GOT3 (cell line): ENCODE measurements around the gene NCOA1.
A peak's percentile ranks its signal among the peaks of the same experiment; 100 is the strongest.
"Not testable (repeated sequence)": the region's sequence is repeated elsewhere in the genome, so short reads cannot be mapped to it uniquely, and the experiment has no call there.

Source experiments
- DNase-seq: peaks from one replicate; lab custom pipeline; 2025; ENCODE audit warnings: mixed read lengths; lab: John Stamatoyannopoulos, UW

The NCOA1 gene

GRCh38 chr2:24792874-24793760 is 302.1 kb downstream of the NCOA1 start, which contains the start of the genes CENPO and PTRHD1:
TSS of gene CENPO (plus strand) at chr2:24793425. CDS start at chr2:24793920, 495 bp downstream.
TSS of gene PTRHD1 (minus strand) at chr2:24793391. CDS start at chr2:24793377, 14 bp downstream.
- DNase-seq: peak; percentile 98

- no peak for DNase-seq
Measured at GRCh38 chr2:24793761-24794435, 302.8 kb downstream of the NCOA1 start.

GRCh38 chr2:24797644-24798043 is 306.6 kb downstream of the NCOA1 start:
- no peak for DNase-seq

DNA sequence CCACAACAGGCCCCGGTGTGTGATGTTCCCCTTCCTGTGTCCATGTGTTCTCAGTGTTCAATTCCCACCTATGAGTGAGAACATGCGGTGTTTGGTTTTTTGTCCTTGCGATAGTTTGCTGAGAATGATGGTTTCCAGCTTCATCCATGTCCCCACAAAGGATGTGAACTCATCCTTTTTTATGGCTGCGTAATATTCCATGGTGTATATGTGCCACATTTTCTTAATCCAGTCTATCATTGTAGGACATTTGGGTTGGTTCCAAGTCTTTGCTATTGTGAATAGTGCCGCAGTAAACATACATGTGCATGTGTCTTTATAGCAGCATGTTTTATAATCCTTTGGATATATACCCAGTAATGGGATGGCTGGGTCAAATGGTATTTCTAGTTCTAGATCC is 309.4 kb downstream of the NCOA1 start:
- DNase-seq: not testable (repeated sequence)

DNA sequence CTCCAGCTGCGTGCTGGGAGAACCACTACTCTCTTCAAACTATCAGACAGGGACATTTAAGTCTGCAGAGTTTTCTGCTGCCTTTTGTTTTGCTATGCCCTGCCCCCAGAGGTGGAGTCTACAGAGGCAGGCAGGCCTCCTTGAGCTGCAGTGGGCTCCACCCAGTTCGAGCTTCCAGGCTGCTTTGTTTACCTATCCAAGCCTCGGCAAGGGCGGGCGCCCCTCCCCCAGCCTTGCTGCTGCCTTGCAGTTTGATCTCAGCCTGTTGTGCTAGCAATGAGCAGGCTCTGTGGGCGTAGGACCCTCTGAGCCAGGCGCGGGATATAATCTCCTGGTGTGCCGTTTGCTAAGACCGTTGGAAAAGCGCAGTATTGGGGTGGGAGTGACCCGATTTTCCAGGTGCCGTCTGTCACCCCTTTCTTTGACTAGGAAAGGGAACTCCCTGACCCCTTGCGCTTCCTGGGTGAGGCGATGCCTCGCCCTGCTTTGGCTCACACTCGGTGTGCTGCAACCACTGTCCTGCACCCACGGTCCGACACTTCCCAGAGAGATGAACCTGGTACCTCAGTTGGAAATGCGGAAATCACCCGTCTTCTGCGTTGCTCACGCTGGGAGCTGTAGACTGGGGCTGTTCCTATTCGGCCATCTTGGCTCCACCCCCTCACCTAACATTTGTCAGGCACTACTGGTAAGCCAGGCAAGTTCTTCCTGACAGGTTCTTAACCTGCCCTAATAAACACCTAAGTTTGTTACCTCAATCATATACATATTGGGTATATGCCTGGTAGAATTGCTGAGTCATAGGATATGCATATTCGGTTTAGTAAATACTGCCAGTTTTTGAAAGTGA is 315.0 kb downstream of the NCOA1 start:
- DNase-seq: not testable (repeated sequence)

DNA sequence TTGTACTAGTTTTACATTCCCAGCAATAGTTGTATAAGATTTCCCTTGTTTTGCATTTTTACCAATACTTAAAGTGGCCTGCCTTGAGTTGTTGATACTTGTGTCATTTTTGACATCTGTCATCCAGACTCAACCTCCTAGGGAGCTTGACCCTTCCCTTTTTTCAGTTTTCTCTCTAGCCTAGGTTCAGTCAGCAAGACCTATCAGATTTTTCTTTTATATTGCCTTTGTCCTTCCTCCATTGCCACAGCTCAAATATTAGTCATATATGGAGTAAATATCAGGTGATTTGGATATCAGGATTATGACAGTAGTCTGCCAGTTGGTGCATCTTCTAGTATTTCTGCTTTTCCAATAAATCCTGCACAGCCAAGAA is 315.6 kb downstream of the NCOA1 start:
- DNase-seq: no peak

DNA sequence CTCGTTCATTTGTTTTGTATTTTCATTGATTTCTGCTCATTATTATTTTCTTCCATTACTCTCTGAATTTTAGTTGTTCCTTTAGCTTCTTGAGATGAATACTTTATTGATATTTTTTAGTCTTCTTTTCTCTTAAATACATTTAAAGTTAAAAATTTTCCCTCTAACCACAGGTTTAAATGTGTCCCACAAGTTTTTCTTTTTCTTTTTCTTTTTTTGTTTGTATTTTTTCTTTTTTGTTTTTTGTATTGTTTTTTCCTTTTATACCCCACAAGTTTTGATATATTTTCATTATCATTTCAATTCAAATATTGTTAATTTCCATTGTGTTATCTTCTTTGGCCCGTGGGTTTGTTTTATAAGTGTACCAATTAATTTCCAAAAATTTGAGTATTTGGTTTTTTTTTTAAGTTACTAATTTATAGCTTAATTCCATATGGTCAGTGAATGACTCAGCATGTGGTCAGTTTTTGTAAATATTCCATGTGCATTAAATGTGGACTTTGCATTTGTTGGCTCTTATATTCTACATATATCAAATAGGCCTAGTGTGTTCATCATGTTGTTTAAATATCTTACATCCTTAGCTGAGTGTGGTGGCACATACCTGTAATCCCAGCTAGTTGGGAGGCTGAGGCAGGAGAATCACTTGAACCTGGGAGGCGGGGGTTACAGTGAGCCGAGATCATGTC is 318.4 kb downstream of the NCOA1 start:
- DNase-seq: no peak

- no peak for DNase-seq
Measured at GRCh38 chr2:24813691-24814137, 322.7 kb downstream of the NCOA1 start.

DNA sequence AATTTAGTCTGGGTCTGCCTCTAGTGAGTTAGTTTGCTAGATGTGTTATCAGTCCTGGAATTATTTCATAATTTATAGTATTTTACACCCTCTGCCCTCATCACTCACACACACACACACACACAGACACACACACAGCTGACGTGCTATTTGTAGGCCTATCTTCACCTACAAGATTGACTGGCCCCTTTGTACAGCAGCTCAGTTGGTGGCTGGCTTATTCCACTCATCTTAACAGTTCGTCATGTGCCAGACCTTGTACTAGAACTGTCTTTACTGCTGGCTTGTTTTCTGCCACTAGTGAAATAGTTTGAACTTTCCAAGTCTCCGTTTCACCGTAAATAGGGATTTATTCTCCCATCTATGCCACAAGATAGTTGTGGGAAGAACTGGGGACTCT is 323.5 kb downstream of the NCOA1 start:
- DNase-seq: no peak

DNA sequence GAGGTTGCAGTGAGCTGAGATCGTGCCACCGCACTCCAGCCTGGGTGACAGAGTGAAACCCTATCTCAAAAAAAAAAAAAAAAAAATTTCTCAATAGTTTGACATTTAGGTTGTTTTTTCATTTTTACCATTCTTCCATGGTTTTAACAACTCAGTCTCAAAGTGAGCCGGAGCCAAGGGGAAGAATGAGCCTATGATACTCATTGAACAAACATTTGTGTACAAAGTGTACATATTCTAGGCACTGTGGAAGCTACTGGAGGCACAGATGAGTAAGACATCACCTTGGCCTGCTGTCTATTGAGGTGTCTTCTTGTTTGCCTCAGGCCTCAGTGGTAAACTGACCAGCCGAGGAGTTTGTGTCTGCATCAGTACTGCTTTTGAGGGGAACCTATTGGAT is 324.1 kb downstream of the NCOA1 start:
- no peak for DNase-seq

DNA sequence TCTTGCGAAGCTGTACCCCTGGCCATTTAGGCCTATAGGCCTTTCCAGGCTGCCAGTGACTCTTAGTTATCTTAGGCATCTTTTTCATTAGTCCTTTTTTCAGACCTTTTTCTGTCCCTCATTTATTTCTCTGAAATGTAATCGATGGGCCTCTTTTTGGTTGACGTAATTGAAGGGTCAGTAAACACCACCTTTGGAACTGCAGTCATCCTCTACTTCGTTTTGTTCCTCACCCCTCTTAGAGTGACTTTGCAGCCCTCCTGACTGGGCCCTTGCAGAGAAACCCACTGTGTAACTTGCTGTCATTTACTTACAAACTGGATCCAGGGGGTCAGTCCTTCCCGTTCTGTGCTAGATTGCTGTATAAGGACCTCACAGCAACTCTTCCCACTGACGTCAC is 325.4 kb downstream of the NCOA1 start:
- no peak for DNase-seq

DNA sequence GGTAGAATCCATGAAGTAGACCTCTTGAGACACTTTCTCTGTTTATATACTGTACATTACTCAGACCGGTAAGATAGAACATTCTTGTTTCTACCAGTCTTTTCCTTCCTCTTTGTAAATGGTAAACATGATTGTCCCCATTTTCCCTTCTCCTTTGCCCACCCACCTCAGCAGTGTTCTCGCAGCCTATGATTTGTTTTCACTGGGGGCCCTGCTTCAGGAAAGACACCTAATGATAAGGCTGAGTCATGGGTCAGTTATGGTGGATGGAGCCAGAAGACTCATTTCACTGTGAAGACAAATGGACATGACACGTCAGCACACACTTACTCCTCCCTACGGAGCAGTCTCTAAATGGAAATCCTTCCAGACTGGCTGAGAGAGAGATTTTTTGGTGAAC is 325.8 kb downstream of the NCOA1 start:
- DNase-seq: no peak

DNA sequence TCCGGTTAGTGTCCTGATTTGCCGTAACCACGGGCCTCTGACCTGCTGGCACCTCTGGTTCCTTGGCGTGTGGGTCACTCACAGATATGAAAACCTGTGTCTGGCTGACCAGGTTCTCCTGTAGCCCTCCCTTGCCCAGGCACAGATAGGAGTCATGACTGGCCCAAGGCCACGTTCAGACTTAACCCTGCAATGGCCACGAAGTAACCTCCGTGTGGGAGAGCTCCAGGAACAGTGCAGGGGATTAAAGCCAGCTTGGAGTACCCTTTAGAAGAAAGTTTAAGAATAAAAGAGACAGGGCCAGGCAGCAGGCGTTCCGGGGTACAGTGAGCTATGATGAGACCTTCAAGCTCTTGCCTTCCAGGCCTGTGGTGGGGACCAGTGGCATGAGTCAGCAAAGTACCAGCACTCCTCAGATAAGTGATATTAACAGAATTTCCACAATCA is 327.7 kb downstream of the NCOA1 start:
- no peak for DNase-seq

GRCh38 chr2:24819442-24820174 is 328.6 kb downstream of the NCOA1 start:
- DNase-seq: no peak

DNA sequence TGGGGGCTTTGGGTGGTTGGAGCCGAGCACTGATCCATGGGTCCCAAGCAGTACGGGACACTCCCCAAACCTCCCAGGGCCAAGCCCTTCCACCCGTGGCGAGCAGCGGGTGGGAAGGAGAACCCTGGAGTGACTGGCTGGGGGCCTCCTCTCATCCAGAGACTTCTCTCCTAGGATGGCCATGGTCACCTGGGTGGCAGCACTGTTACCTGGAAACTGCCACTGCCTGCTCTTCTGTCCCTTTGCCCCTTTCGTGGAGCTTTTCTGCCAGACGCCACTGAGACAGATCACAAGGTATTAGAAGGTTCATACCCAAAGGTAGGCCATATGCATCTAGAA is 329.1 kb downstream of the NCOA1 start:
- DNase-seq: no peak
